Spleen (tissue), 11 donors: ENCODE data around the gene C20orf144. TPM values are rescaled to one million over a fixed set of nuclear protein-coding genes. Genes with fewer than 3 reads are reported as not detected.

Experiments
- DNase-seq: peaks from one replicate; pipeline ENCODE4 v3.0.0-alpha.2; 2020
- H3K27ac ChIP-seq, 8 donors: fragments of 200-600 bp; sonication (generic) in 7 of 8; 1 replicate in 4 of 8; 2 replicates in 4 of 8; pipeline versions ENCODE4 v1.5.0 to v1.8.0; 2016 to 2021; ENCODE audit warnings: inconsistent platforms in 4 of 8, mild to moderate bottlenecking in 4 of 8, moderate library complexity in 1 of 8
- H3K27me3 ChIP-seq, 7 donors: fragments of 200-600 bp; sonication (generic) in 6 of 7; replicated peaks in 1 of 7; 1 replicate in 4 of 7; 2 replicates in 3 of 7; pipeline versions ENCODE4 v1.5.0 to v1.8.0; 2016 to 2021; ENCODE audit warnings: inconsistent platforms in 3 of 7, mild to moderate bottlenecking in 1 of 7
- H3K36me3 ChIP-seq, 6 donors: fragments of 200-600 bp; sonication (generic) in 5 of 6; 1 replicate in 4 of 6; 2 replicates in 2 of 6; pipeline versions ENCODE4 v1.5.0 to v1.8.0; 2016 to 2021; ENCODE audit warnings: inconsistent platforms in 2 of 6
- H3K4me1 ChIP-seq, 6 donors: fragments of 200-600 bp; sonication (generic) in 5 of 6; 1 replicate in 3 of 6; 2 replicates in 3 of 6; pipeline versions ENCODE4 v1.5.0 to v1.8.0; 2016 to 2021; ENCODE audit warnings: inconsistent platforms in 3 of 6
- H3K4me3 ChIP-seq, 8 donors: fragments of 200-600 bp; sonication (generic) in 7 of 8; 1 replicate in 4 of 8; 2 replicates in 4 of 8; pipeline versions ENCODE4 v1.5.0 to v1.8.0; 2016 to 2021; ENCODE audit warnings: inconsistent platforms in 4 of 8, mild to moderate bottlenecking in 4 of 8, moderate library complexity in 2 of 8
- H3K9me3 ChIP-seq, 8 donors: fragments of 200-600 bp; sonication (generic) in 7 of 8; 1 replicate in 4 of 8; 2 replicates in 4 of 8; pipeline versions ENCODE4 v1.5.0 to v1.8.0; 2016 to 2021; ENCODE audit warnings: inconsistent platforms in 4 of 8
- POLR2A ChIP-seq, 3 donors: fragments of 450-650 bp; IDR thresholded peaks; one replicate each; pipeline ENCODE4 v1.5.1; 2017; ENCODE audit warnings: antibody characterized with exemption in 3 of 3, mild to moderate bottlenecking in 1 of 3
- POLR2AphosphoS5 ChIP-seq, 3 donors: sonication (generic); formaldehyde crosslinking; IDR thresholded peaks; one replicate each; pipeline ENCODE4 v1.5.1; 2017; ENCODE audit warnings: antibody characterized with exemption in 3 of 3
- WGBS, 5 donors: extraction: QIAGEN DNeasy Blood & Tissue Kit in 3 of 5; methylation state at CpG; one replicate each; pipeline versions ENCODE4 v1.1.5 to v1.1.7; 2013 to 2018; 5-methylcytosine and 5-hydroxymethylcytosine counted together
- intact Hi-C: fragments of 100-400 bp; cut with DNase I; formaldehyde crosslinking; loops from one replicate; pipeline ENCODE4 v1.15.0; 2023; ENCODE audit warnings: low total_unique reads
- polyA plus RNA-seq, 3 donors: library from polyadenylated mRNA; stranded (reverse); fragments of 200-250 nt; gene quantifications; one replicate each; pipeline ENCODE4 v1.2.1, GENCODE V29; 2013
- total RNA-seq, 7 donors: library from RNA; depleted of rRNA in 3 of 7; stranded (reverse); fragments of >200 nt in 3 of 7; fragmentation: NEBNext Ultra II Directional in 4 of 7; extraction: Animal tissue kit (Norgen Biotek cat#: 25700) in 4 of 7; gene quantifications; one replicate each; pipeline versions ENCODE4 v1.1.0 to v1.2.1, GENCODE V29; 2016 to 2021
- TF ChIP-seq, protein P1 (sequence below), 11 experiments: fragments of 200-600 bp in 7 of 11; fragments of 450-650 bp in 4 of 11; sonication (generic) in 4 of 11; IDR thresholded peaks in 8 of 11; conservative IDR thresholded peaks in 3 of 11; 1 replicate in 7 of 11; 2 replicates in 4 of 11; pipeline versions ENCODE4 v1.4.0 to v1.8.0; 2016 to 2021; ENCODE audit warnings: antibody characterized with exemption in 11 of 11, inconsistent platforms in 4 of 11, mild to moderate bottlenecking in 1 of 11
- donor health status: healthy with polysubstance abuse.
- donor health status: DM: no; HTN: no; CAD: no; lungs with moderate emphysema.
- donor health status: DM: no; HTN: no; CAD: no.
- donor health status: Bipolar disorder and iron deficiency.
- donor health status: healthy.
- donor health status: DM: no; HTN: no; CAD: no.
- donor health status: DM: yes; HTN: yes; CAD: no.

Gene C20orf144
- total and polyA plus RNA-seq, 10 donors: 0.06 to 0.14 (median 0.09) TPM; not detected in 7

DNA sequence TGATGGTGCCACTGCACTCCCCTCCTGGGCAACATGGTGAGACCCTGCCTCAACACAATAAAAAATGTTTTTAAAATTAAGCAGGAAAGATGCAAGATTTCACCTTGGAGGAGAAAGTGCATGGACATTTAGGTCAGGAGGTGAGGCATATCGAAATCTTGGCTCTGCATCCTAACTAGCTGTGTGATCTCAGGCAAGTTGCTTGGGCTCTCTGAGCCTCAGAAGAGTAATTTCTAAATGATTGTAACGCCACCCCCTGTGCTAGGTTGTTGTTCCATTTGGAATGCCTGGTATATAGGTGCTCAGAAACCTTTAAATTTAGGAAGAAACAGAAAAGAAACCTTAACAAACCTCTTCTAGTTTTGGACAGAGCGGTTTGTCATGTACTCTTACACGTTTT lies 35.9 kb upstream of the C20orf144 start:
- Histone ChIP-seq H3K27ac (no peak overlapping the region), H3K27me3 (no peaks in the 10 kb centered on the region), H3K4me3 (no peak overlapping the region), H3K4me1 (peaks cover 0 to 10% (median 0%) of the 10 kb centered on the region in 6 donors), H3K36me3 (peaks cover 3 to 99% (median 61%) of the 10 kb centered on the region in 6 donors), H3K9me3 (no peaks in the 10 kb centered on the region)
- no peak for TF ChIP-seq POLR2AphosphoS5 (IDR thresholded peaks at IDR 0.05)
- TF ChIP-seq POLR2A (IDR thresholded peaks at IDR 0.05): no peak
- TF ChIP-seq, protein P1, sequence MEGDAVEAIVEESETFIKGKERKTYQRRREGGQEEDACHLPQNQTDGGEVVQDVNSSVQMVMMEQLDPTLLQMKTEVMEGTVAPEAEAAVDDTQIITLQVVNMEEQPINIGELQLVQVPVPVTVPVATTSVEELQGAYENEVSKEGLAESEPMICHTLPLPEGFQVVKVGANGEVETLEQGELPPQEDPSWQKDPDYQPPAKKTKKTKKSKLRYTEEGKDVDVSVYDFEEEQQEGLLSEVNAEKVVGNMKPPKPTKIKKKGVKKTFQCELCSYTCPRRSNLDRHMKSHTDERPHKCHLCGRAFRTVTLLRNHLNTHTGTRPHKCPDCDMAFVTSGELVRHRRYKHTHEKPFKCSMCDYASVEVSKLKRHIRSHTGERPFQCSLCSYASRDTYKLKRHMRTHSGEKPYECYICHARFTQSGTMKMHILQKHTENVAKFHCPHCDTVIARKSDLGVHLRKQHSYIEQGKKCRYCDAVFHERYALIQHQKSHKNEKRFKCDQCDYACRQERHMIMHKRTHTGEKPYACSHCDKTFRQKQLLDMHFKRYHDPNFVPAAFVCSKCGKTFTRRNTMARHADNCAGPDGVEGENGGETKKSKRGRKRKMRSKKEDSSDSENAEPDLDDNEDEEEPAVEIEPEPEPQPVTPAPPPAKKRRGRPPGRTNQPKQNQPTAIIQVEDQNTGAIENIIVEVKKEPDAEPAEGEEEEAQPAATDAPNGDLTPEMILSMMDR (IDR thresholded peaks at IDR 0.05 in 8 of 11, conservative IDR thresholded peaks at IDR 0.05 in 3 of 11): no peak
- no peak for DNase-seq
- intact Hi-C loops: no loop called here
- 93 to 97% (median 97%) methylated on average over 4 of the region's 4 CpGs for WGBS, 5 donors

DNA sequence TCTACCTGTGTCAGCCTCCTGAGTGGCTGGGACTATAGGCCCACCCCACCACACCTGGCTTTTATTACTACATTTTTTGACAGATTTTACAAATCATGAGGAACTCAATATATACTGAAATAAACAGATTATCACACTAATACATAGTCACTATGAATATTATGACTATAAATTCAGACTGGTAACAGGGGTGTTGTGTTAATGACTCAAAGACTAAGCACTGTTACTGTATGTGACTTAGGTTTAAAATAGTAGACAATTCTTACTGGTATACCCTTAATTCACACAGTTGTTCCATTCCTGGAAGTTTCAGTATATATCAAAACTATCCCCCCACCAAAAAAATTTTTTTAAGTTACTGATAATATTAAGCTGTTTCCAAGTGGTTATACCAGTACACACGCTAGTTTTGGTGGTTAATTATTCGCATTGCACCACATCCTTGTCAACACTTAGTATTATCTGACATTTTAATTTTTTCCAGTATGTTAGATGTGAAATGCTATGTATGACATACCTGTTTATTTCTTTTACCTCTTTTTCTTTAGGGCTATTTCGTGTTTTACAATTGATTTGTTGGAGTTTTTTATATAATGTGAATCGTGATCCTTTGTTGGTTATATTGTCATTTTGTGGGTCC lies 34.4 kb upstream of the C20orf144 start:
- H3K27me3 ChIP-seq: no peaks in the 10 kb centered on the region
- no peak for TF ChIP-seq POLR2A (IDR thresholded peaks at IDR 0.05)
- TF ChIP-seq, protein P1 (IDR thresholded peaks at IDR 0.05 in 8 of 11, conservative IDR thresholded peaks at IDR 0.05 in 3 of 11): no peak
- WGBS, 5 donors: 96 to 99% (median 97%) methylated on average over 4 of the region's 4 CpGs
- H3K4me3 ChIP-seq: no peak overlapping the region
- peaks cover 3 to 99% (median 68%) of the 10 kb centered on the region in 6 donors for H3K36me3 ChIP-seq
- H3K4me1 ChIP-seq: peaks cover 0 to 10% (median 0%) of the 10 kb centered on the region in 6 donors
- intact Hi-C loops: no loop called here
- H3K9me3 ChIP-seq: no peaks in the 10 kb centered on the region
- H3K27ac ChIP-seq: no peak overlapping the region
- no peak for DNase-seq

DNA sequence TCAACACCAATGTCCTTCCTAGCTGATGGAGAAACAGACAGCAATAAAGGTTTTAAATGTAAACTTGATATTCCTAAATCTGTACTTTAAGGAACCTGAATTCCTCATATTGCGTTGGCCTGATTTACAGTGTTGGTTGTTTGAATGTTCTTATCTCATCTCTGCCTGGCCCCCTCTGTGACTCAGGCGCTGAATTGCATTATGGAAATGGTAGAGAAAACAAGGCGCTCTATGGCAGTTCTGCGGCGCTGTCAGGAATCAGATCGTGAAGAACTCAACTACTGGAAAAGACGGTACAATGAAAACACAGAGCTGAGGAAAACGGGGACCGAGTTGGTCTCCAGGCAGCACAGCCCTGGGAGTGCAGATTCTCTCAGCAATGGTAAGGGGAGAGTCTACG lies 32.6 kb upstream of the C20orf144 start:
- H3K36me3 ChIP-seq: peaks cover 0 to 99% (median 61%) of the 10 kb centered on the region in 6 donors
- 94 to 97% (median 96%) methylated on average over 10 of the region's 10 CpGs for WGBS, 5 donors
- DNase-seq: no peak

DNA sequence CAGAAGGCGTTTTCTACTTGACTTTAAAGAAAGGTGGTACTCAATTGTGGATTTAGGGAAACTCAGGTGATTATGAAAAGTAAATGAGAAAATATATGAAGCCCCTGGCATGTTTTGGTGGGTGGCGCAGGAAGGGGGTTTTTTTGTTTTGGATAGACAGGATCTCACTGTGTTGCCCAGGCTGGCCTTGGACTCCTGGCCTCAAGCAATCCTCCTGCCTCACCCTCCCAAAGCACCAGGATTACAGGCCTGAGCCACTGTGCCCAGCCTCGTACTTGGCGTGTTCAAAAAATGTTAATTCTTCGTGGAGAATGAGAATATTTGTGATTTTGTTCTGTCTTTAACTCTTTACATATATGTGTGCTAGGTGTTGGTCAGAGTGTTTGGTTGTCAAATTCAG lies 32.1 kb upstream of the C20orf144 start:
- intact Hi-C loops: no loop called here
- H3K27ac ChIP-seq: no peak overlapping the region
- no peaks in the 10 kb centered on the region for H3K4me1 ChIP-seq
- H3K9me3 ChIP-seq: no peaks in the 10 kb centered on the region
- no peak for DNase-seq
- no peaks in the 10 kb centered on the region for H3K27me3 ChIP-seq
- 87 to 97% (median 95%) methylated on average over 5 of the region's 5 CpGs for WGBS, 5 donors
- TF ChIP-seq POLR2A (IDR thresholded peaks at IDR 0.05): no peak
- no peak for TF ChIP-seq POLR2AphosphoS5 (IDR thresholded peaks at IDR 0.05)
- TF ChIP-seq, protein P1 (IDR thresholded peaks at IDR 0.05 in 8 of 11, conservative IDR thresholded peaks at IDR 0.05 in 3 of 11): no peak
- no peak overlapping the region for H3K4me3 ChIP-seq
- peaks cover 0 to 97% (median 57%) of the 10 kb centered on the region in 6 donors for H3K36me3 ChIP-seq

More for the DNA sequence above, 32.6 kb upstream of the C20orf144 start:
- Histone ChIP-seq H3K4me1 (peaks cover 0 to 4% (median 0%) of the 10 kb centered on the region in 6 donors), H3K27ac (no peak overlapping the region), H3K27me3 (no peaks in the 10 kb centered on the region), H3K9me3 (no peaks in the 10 kb centered on the region), H3K4me3 (no peak overlapping the region)
- intact Hi-C loops: no loop called here
- TF ChIP-seq POLR2A (IDR thresholded peaks at IDR 0.05): no peak
- TF ChIP-seq, protein P1 (IDR thresholded peaks at IDR 0.05 in 8 of 11, conservative IDR thresholded peaks at IDR 0.05 in 3 of 11): no peak
- TF ChIP-seq POLR2AphosphoS5 (IDR thresholded peaks at IDR 0.05): no peak
